ENCODE results near the gene TNS1.

The TNS1 gene

DNA sequence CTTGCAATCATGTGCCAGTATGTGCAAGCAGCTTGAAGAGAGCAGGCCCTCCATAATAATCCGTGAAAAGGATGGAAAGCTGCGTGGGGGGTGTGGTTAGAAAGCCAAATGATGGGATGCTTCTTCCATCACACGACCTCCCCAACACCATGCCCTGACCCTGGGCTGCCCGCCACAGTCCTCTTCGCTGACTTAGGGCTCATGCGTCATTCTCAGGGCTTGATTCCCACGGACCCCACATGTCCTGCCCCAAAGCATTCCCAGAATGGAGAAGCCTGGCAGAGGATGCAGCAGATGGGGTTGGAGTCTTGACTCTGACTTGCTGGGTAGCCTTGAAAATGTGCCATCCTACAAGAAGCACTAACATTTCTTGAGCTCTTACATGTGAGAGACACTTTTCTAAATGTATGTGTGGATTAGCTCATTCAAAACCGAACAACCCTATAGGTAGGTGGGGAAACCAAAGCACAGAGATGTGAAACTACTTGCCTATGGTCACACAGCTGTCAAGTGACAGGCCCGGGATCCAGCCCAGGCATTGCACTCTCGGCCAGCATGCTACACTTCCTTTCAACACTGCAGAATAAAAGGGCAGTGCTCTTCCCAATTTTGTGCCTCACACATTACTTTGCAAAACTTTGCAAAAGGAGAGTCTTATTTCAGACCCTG lies 3.7 kb downstream of the TNS1 start:
- DNase-seq, result no peak

- DNase-seq, result no peak
Observed at GRCh38 chr2:217997510-217997909, 5.3 kb downstream of the TNS1 start.

GRCh38 chr2:217996361-217996760 lies 6.4 kb downstream of the TNS1 start:
- peak; percentile 74 for DNase-seq

DNA sequence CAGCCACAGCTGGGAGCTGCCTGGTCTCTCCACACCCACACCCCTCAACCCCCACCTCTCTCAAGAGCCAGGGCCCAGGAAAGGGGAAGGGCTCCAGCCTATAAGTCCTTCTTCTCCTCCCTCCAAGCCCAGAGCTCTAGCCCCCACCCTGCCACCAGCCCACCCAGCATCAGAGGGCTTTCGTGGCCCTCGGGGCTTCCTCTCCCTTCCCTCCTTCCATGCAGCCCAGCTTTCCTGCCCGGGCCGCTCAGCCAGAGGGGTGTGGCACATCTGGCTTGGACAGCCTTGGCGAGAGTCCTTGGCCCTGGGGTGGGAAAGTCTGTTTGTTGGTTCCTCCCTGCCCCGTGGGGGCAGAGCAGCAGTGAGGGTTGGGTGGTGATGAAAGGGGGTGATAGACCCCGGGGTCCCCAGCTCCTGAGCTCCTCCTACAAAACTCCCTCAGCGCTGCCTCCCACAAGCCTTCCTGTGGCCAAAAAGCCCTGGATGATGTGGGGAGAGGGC lies 7.0 kb downstream of the TNS1 start:
- peak; percentile 44 for DNase-seq

GRCh38 chr2:217994776-217995274 lies 8.0 kb downstream of the TNS1 start:
- peak; percentile 88 for DNase-seq

DNA sequence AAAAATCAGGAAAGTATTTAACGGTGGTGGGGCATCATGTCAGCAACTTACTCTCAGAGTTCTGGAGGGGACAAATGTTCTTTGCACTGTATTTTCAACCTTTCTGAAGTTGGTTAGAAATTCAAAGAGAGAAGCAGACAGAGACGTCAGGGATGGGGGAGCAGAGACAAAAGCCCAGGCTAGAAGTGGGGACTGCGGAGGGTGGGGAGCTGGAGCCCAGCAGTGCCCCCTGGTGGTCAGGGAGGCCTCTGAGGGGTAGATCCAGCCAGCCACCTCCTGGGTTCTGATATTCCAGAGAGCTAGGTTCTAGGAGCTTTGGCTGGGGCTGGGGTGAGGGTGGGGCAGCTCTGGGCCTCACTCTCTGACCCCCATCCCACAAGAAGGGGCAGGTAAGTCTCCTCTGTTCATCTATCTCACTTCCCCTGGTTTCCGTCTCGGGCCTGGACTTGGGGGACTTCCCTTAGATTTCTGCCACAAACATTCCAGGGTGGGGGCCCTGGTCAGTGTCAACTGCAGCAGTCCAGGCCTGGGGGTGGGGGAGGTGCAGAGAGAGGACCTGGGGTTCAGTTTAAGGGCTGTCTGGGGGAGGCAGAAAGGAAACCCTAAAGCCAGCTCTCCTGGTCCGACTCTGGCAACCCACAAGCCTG lies 8.9 kb downstream of the TNS1 start:
- DNase-seq, result peak; percentile 33

DNA sequence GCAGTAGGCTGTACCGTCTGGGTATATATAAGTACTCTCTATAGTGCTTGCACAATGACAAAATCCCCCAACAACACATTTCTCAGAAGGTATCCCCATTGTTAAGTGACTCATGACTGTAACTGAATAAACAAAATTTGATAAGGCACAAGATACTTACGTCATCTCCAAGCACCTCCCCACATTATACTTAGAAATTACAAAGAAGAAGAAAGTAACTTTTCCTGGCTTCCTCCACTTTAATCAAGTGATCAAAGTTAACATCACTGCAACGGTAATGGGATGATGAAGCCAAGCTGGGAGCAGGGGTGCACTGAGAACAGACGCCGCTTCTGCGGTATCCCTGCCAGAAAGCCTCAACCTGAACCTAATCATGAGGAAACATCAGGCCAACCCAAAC lies 9.7 kb downstream of the TNS1 start:
- DNase-seq, result peak; percentile 34

- no peak for DNase-seq
Observed at GRCh38 chr2:217992061-217992460, 10.7 kb downstream of the TNS1 start.

- DNase-seq, result no peak
Observed at GRCh38 chr2:217990791-217991465, 11.9 kb downstream of the TNS1 start.

- no peak for DNase-seq
Observed at GRCh38 chr2:217990389-217990788, 12.4 kb downstream of the TNS1 start.

- DNase-seq, result no peak
Observed at GRCh38 chr2:217989221-217989948, 13.4 kb downstream of the TNS1 start.

- DNase-seq, result peak; percentile 54
Observed at GRCh38 chr2:217988840-217989204, 14.0 kb downstream of the TNS1 start.

DNA sequence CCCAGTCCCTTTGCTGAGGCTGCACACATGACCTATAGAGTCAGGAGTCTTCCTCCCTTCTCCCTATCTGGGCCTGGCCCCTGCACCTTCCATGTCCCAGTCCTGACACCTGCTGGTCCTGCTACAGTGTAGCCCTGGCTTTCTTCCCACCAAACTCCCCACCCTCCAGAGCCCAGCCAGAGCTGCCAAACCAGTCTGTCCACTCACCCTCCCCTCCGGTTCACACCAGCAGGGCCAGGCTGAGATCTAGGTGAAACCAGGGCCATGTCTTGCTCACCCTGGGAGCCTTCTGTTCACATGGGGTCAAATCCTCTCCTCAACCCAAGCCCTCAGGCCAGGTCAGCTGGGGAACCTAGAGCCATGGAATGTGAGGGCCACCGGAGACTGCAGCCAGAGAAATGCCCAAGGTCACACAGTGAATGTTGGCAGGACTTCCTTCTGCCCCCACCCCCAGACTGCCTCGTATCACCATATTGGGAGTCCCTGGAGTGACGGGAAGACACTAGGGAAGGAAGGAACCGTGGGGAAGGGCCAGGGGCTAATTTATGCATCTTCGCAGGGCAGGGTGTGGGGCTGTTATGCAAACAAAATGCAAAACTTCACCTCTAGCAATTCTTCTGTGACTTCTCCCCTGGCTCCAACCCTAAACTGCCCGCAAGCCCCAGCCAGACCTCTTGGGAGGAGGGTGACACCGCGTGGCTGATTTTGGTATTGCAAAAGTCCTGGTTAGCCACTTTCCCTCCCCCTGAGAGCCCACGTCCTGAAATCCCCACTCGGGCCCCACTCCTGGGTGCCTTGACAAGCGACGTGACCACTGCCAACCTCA lies 14.6 kb downstream of the TNS1 start:
- peak; percentile 68 for DNase-seq

GRCh38 chr2:217987391-217987790 lies 15.4 kb downstream of the TNS1 start:
- no peak for DNase-seq

DNA sequence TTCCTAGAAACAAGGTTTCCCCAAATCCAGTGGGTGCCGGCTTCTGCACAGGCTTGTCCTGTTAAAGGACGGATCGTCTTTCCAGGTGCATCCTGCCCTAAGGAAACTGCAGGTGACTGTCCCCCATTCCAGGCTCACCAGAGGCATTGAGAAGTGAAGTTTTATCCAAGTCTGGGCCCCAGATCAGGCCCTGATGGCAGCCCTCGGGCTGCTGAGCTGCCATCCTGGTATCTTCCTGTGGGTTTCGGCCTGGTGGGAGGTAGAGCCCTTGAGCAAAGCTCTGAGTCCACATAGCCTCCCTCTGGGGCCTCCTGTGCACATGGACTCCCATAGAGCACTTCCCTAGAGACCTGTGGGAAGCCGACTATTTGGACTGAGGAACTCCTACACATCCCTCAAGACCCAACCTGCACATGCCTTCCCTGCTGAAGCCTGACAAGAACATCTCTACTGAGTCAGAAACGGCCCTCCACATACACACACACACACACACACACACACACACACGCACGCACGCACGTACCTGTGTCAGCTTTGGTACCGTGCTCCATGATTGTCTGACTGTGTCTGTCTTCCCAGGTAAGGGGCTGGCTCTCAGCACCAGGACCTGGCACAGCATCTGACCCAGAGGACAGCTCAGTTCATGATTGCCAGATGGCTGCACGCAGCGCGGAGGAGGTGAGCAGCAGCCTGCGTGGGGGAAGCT lies 16.4 kb downstream of the TNS1 start:
- no peak for DNase-seq

GRCh38 chr2:217983276-217984233 lies 19.2 kb downstream of the TNS1 start:
- no peak for DNase-seq

DNA sequence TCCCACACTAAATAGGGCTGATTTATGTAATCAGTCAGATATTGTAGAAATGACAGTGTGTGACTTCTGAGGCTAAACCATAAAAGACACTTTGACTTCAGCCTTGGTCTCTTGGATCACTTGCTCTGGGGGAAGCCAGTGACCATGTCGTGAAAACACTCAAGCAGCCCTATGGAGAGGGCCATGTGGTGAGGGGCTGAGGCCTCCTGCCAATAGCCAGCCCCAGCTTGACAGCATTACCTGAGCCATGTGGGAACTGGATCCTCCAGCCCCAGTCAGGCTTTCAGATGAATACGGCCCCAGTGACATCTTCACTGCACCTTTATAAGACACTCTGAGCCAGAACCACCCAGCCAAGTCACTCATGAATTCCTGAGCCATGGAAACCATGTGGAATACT lies 20.8 kb downstream of the TNS1 start:
- no peak for DNase-seq

DNA sequence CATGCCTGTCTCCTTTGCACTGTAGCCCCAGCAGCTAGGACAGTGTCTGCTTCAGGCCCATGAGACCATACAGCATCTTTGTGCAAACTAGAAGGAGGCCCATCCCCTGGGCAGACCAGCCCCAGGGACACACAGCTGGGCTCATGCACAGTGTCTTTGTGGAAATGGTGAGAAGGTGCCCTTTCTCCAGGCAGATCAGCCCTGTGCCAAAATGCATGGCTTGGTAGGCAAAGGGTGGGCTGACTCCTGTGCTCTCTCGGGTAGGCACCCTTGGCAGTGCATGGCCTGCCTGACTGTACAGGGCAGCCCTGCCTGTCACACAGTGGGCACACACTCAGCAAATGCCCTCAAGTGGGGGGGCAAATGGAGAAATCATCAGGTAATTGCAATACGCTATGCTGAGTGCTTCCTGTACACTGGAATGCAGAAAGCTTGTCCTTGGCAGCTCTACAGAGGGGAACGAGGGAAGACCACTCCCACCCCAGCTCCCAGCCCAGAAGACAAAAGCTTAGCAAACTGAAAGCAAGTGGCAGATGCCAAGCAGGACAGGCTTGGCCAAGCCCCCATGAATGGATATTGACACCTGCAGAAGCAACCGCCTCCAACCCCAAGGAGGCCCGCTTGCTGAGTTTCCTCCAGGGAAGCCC lies 21.6 kb downstream of the TNS1 start:
- DNase-seq, result no peak

DNA sequence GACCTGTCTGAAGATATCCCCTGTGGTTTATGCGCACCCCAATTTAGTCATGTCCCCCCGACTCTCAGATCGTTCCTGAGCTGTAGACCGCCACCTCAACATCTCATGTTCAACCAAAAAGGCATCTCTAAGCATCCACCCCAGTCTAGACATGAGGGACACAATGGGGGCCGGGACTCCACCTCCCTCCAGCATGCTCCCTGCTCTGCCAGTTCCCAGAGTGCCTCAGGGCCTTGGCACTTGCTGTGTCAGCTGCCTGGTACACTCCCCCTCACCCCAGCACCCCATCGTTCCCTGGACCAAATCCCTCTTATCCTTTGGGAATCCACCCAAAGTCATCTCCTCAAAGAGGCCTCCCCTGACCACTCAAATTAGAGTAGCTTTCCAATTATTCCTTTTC lies 22.2 kb downstream of the TNS1 start:
- no peak for DNase-seq

GRCh38 chr2:217980036-217980435 lies 22.8 kb downstream of the TNS1 start:
- peak; percentile 15 for DNase-seq
